Ishikawa (cell line): ENCODE results near the gene DUS2.

ENCODE experiments used
- CEBPB ChIP-seq: IDR thresholded peaks from 2 replicates; pipeline ENCODE4 v1.6.1; 2012
- EGR1 ChIP-seq: IDR thresholded peaks from 2 replicates; pipeline ENCODE4 v1.6.1; 2012
- EP300 ChIP-seq: IDR thresholded peaks from 2 replicates; pipeline ENCODE4 v1.6.1; 2012; ENCODE audit warnings: borderline replicate concordance
- FOXM1 ChIP-seq: IDR thresholded peaks from 2 replicates; pipeline ENCODE4 v1.6.1; 2012; ENCODE audit warnings: low read depth, borderline replicate concordance
- NFIC ChIP-seq: IDR thresholded peaks from 2 replicates; pipeline ENCODE4 v1.6.1; 2012
- RAD21 ChIP-seq: IDR thresholded peaks from 2 replicates; pipeline ENCODE4 v1.6.1; 2012; ENCODE audit warnings: low read depth
- TCF12 ChIP-seq: IDR thresholded peaks from 2 replicates; pipeline ENCODE4 v1.6.1; 2012; ENCODE audit warnings: low read depth
- TEAD4 ChIP-seq: IDR thresholded peaks from 2 replicates; pipeline ENCODE4 v1.6.1; 2012
- YY1 ChIP-seq: IDR thresholded peaks from 2 replicates; pipeline ENCODE4 v1.6.1; 2012; ENCODE audit warnings: low read depth
- TF ChIP-seq, protein P1 (sequence below): IDR thresholded peaks from 2 replicates; pipeline ENCODE4 v1.6.1; 2012; ENCODE audit warnings: low read depth, mild to moderate bottlenecking
- TF ChIP-seq, protein P2 (sequence below): IDR thresholded peaks from 2 replicates; pipeline ENCODE4 v1.6.1; 2012

DNA sequence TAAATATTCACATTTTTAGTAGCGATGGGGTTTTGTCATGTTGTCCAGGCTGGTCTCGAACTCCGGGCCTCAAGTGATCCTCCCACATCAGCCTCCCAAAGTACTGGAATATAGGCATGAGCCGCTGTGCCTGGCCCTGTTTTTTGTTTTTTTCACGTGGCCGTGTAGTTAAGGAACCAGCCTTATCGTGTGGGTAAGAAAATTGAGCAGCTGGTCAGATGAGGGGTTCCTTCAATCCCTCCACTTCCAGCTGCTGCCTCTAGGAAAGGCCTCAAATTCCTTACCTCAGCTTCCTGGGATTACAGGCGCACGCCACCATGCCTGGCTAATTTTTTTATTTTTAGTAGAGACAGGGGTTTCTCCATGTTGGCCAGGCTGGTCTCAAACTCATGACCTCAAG, 17.9 kb upstream of the DUS2 start:
- no peak for TF ChIP-seq RAD21
- TF ChIP-seq, protein P1, sequence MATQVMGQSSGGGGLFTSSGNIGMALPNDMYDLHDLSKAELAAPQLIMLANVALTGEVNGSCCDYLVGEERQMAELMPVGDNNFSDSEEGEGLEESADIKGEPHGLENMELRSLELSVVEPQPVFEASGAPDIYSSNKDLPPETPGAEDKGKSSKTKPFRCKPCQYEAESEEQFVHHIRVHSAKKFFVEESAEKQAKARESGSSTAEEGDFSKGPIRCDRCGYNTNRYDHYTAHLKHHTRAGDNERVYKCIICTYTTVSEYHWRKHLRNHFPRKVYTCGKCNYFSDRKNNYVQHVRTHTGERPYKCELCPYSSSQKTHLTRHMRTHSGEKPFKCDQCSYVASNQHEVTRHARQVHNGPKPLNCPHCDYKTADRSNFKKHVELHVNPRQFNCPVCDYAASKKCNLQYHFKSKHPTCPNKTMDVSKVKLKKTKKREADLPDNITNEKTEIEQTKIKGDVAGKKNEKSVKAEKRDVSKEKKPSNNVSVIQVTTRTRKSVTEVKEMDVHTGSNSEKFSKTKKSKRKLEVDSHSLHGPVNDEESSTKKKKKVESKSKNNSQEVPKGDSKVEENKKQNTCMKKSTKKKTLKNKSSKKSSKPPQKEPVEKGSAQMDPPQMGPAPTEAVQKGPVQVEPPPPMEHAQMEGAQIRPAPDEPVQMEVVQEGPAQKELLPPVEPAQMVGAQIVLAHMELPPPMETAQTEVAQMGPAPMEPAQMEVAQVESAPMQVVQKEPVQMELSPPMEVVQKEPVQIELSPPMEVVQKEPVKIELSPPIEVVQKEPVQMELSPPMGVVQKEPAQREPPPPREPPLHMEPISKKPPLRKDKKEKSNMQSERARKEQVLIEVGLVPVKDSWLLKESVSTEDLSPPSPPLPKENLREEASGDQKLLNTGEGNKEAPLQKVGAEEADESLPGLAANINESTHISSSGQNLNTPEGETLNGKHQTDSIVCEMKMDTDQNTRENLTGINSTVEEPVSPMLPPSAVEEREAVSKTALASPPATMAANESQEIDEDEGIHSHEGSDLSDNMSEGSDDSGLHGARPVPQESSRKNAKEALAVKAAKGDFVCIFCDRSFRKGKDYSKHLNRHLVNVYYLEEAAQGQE = no peak
- TF ChIP-seq YY1 = no peak
- no peak for TF ChIP-seq TEAD4
- TF ChIP-seq TCF12 = no peak
- no peak for TF ChIP-seq CEBPB
- no peak for TF ChIP-seq NFIC
- TF ChIP-seq EP300 = no peak
- TF ChIP-seq FOXM1 = no peak
- no peak for TF ChIP-seq EGR1
- TF ChIP-seq, protein P2, sequence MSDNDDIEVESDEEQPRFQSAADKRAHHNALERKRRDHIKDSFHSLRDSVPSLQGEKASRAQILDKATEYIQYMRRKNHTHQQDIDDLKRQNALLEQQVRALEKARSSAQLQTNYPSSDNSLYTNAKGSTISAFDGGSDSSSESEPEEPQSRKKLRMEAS = no peak
